OCI-LY7 (cell line): ENCODE results near the gene ATP2A2. TPM values are rescaled to one million over a fixed set of nuclear protein-coding genes. Genes with fewer than 3 reads are reported as not detected.

Experiments used
- BruUV-seq: library from RNA; stranded (reverse); fragments of 400-500 nt; replicated peaks from 2 replicates; lab custom pipeline; 2021; lab: Mats Ljungman, UMichigan
- CTCF ChIA-PET: fragments of 300-600 bp; sonication (Branson Sonifier 250); formaldehyde crosslinking; loops from one replicate; lab custom pipeline; 2022; ENCODE audit warnings: antibody characterized with exemption; ENCODE audit not compliant: unreplicated experiment; lab: Charles Lee
- POLR2A ChIA-PET: fragments of 300-600 bp; sonication (Branson Sonifier 250); formaldehyde crosslinking; loops from one replicate; lab custom pipeline; 2022; ENCODE audit warnings: antibody characterized with exemption; lab: Charles Lee
- DNase-seq: peaks from one replicate; pipeline ENCODE4 v3.0.0-alpha.2; 2015; ENCODE audit warnings: low spot score
- H2AFZ ChIP-seq: fragments of 200-600 bp; sonication (generic), shearing (Covaris generic); 2 replicates; pipeline ENCODE4 v1.6.1; 2014; ENCODE audit warnings: mild to moderate bottlenecking, antibody characterized with exemption, low read length, moderate library complexity
- H3K27ac ChIP-seq: fragments of 200-600 bp; sonication (generic); 2 replicates; pipeline ENCODE4 v1.5.1; 2014; ENCODE audit warnings: mixed run types, low read depth, mild to moderate bottlenecking, moderate library complexity, low read length, inconsistent platforms; ENCODE audit not compliant: poor library complexity, severe bottlenecking
- H3K36me3 ChIP-seq: fragments of 200-600 bp; sonication (generic); 2 replicates; pipeline ENCODE4 v1.6.1; 2014; ENCODE audit warnings: mild to moderate bottlenecking, antibody characterized with exemption, low read length, moderate library complexity, mixed read lengths; ENCODE audit not compliant: insufficient read depth
- H3K4me1 ChIP-seq: fragments of 200-600 bp; sonication (generic); 2 replicates; pipeline ENCODE4 v1.5.1; 2014; ENCODE audit warnings: mild to moderate bottlenecking, low read length; ENCODE audit not compliant: insufficient read depth, poor library complexity, severe bottlenecking
- H3K4me2 ChIP-seq: fragments of 200-600 bp; sonication (generic); 2 replicates; pipeline ENCODE4 v1.6.1; 2014; ENCODE audit warnings: mild to moderate bottlenecking, low read length
- H3K4me3 ChIP-seq: fragments of 200-600 bp; sonication (generic); 2 replicates; pipeline ENCODE4 v1.5.1; 2014; ENCODE audit warnings: mild to moderate bottlenecking, low read depth, low read length; ENCODE audit not compliant: poor library complexity, severe bottlenecking
- H3K79me2 ChIP-seq: fragments of 200-600 bp; sonication (generic); 2 replicates; pipeline ENCODE4 v1.6.1; 2016; ENCODE audit warnings: low read depth, mild to moderate bottlenecking, low read length, moderate library complexity, mixed read lengths; ENCODE audit not compliant: insufficient read depth
- H3K9me2 ChIP-seq: fragments of 200-600 bp; sonication (generic); 2 replicates; pipeline ENCODE4 v1.6.1; 2016; ENCODE audit warnings: mild to moderate bottlenecking, low read length, mixed read lengths; ENCODE audit not compliant: insufficient read depth
- H3K9me3 ChIP-seq: fragments of 200-600 bp; sonication (generic); 2 replicates; pipeline ENCODE4 v1.6.1; 2014; ENCODE audit warnings: mild to moderate bottlenecking, mixed run types, low read length, mixed read lengths
- H4K20me1 ChIP-seq: fragments of 200-600 bp; sonication (generic); 2 replicates; pipeline ENCODE4 v1.6.1; 2014; ENCODE audit warnings: mild to moderate bottlenecking, antibody characterized with exemption, low read length, moderate library complexity, mixed read lengths; ENCODE audit not compliant: insufficient read depth
- EZH2phosphoT487 ChIP-seq: fragments of 200-600 bp; sonication (generic); IDR thresholded peaks from 2 replicates; pipeline ENCODE4 v1.6.1; 2018; ENCODE audit warnings: low read depth, borderline replicate concordance, mild to moderate bottlenecking, mixed run types, antibody characterized with exemption, low read length, moderate library complexity, mixed read lengths
- intact Hi-C: fragments of 100-400 bp; cut with micrococcal nuclease; formaldehyde crosslinking; loops from one replicate; pipeline ENCODE4 v1.10.0; 2022; ENCODE audit not compliant: unreplicated experiment
- total RNA-seq, 2 experiments: library from RNA; depleted of rRNA in 1 of 2; stranded (reverse); fragments of >200 nt in 1 of 2; shearing (Covaris generic) in 1 of 2; gene quantifications; 2 replicates each; pipeline ENCODE4 v1.2.3, GENCODE V29; 2014 to 2022
- TF ChIP-seq, protein P1 (sequence below): fragments of 200-600 bp; sonication (generic); conservative IDR thresholded peaks from 2 replicates; pipeline ENCODE4 v1.5.1; 2014; ENCODE audit warnings: mild to moderate bottlenecking, antibody characterized with exemption, low read length, moderate library complexity, mixed read lengths

ATP2A2 gene
- total RNA-seq, 2 experiments from 2014 or later = 93.5 to 178 TPM

DNA sequence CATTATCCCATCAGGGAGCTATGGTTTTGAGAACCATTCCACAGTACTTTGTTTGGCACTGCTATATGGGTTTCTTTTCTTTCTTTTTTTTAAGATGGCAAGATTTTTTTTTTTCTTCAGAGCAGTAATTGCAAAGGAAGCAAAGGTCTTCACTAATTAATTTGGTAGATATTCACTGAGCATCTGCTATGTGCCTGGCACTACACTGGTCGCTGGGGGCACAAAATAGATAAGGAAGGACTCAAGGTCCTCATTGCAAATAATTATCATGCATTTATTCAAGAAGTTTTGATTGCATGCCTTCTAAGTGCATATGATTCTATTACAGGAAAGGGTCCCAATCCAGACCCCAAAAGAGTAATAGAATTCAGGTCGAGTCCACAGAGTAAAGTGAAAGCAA is 10.0 kb upstream of the ATP2A2 start:
- intact Hi-C loops = no loop called here
- CTCF ChIA-PET = no interaction called here
- POLR2A ChIA-PET = interaction anchor here (0.7 to 1.4 kb wide), 2 partner anchors 9 to 25 kb away, joined by 3 to 12 read pairs; no protein-coding TSS in a partner anchor

DNA sequence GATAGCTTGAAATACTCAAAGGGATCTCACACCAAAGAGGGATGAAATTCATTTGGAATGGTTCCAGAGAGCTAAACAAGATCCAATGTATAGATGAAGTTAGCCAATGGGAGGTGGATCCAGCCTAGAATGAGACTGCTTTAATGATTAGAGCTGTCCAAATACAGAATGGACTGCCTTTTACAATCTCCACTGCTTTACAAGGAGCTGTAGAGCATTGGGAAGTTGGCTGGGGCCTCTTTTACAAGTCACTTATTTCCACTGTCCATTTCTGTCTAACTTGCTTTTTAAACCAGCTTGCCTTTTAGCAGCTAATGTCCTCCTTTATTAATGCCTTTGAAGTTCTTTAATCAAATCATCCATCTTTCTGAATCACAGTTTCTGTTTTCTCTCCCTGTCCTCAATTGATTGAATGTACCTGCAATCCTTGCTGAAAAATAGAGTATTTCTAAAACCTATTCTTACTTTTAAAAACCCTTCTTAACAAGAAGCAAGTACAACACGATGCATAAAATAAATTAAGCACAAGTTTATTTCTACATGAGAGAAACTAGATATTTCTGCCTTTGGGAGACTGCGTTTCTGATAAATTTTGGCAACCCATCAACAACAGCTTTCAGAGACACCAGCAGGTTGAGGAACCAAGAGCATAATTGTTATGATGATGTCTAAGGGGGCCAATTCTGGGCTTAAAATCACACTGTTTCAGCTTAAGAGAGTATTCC is 3.4 kb upstream of the ATP2A2 start:
- Histone ChIP-seq H3K4me1 (peaks cover 15% of the 10 kb centered on the region), H3K9me3 (no peaks in the 10 kb centered on the region), H2AFZ (no peak overlapping the region), H3K36me3 (peaks cover 10% of the 10 kb centered on the region), H3K4me2 (no peak overlapping the region), H3K79me2 (peaks cover 12% of the 10 kb centered on the region), H4K20me1 (peaks cover 5% of the 10 kb centered on the region; the same call in 1 of the 2 replicates), H3K9me2 (no peaks in the 10 kb centered on the region), H3K4me3 (no peak overlapping the region), H3K27ac (no peak overlapping the region)
- no peak for DNase-seq
- BruUV-seq = no TSS peak
- TF ChIP-seq, protein P1, sequence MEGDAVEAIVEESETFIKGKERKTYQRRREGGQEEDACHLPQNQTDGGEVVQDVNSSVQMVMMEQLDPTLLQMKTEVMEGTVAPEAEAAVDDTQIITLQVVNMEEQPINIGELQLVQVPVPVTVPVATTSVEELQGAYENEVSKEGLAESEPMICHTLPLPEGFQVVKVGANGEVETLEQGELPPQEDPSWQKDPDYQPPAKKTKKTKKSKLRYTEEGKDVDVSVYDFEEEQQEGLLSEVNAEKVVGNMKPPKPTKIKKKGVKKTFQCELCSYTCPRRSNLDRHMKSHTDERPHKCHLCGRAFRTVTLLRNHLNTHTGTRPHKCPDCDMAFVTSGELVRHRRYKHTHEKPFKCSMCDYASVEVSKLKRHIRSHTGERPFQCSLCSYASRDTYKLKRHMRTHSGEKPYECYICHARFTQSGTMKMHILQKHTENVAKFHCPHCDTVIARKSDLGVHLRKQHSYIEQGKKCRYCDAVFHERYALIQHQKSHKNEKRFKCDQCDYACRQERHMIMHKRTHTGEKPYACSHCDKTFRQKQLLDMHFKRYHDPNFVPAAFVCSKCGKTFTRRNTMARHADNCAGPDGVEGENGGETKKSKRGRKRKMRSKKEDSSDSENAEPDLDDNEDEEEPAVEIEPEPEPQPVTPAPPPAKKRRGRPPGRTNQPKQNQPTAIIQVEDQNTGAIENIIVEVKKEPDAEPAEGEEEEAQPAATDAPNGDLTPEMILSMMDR = no peak
- TF ChIP-seq EZH2phosphoT487 = no peak
- intact Hi-C loops = no loop called here
- POLR2A ChIA-PET = interaction anchor here (0.6 to 1.5 kb wide), 5 partner anchors 10 to 237 kb away, joined by 3 to 6 read pairs (median 3); no protein-coding TSS in a partner anchor
- CTCF ChIA-PET = no interaction called here

More for the DNA sequence above, 10.0 kb upstream of the ATP2A2 start:
- Histone ChIP-seq H3K9me2 (no peaks in the 10 kb centered on the region), H3K9me3 (no peaks in the 10 kb centered on the region), H4K20me1 (no peaks in the 10 kb centered on the region), H3K27ac (no peak overlapping the region), H3K4me3 (no peak overlapping the region), H2AFZ (no peak overlapping the region), H3K4me1 (no peaks in the 10 kb centered on the region), H3K79me2 (no peaks in the 10 kb centered on the region), H3K36me3 (no peaks in the 10 kb centered on the region), H3K4me2 (no peak overlapping the region)
- DNase-seq = no peak
- no TSS peak for BruUV-seq
- TF ChIP-seq, protein P1 = no peak
- no peak for TF ChIP-seq EZH2phosphoT487

DNA sequence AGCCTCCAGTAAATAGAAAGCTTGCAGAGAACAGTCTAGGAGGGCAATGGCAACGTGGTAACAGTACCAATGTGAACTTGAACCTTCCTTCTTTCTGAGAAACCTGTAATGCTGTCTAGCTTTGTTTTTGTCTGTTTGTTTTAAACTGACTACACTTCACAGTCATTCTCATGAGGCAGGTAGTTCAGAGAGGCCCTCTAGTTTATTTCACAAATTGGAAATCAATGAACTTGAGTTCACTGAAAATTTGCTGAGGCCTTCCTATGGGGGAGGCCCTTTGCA is 2.9 kb upstream of the ATP2A2 start:
- DNase-seq = no peak
- Histone ChIP-seq H4K20me1 (peaks cover 10% of the 10 kb centered on the region), H2AFZ (no peak overlapping the region), H3K4me1 (peaks cover 20% of the 10 kb centered on the region), H3K79me2 (peaks cover 17% of the 10 kb centered on the region), H3K9me2 (no peaks in the 10 kb centered on the region), H3K27ac (no peak overlapping the region), H3K4me3 (no peak overlapping the region), H3K4me2 (no peak overlapping the region), H3K36me3 (peaks cover 15% of the 10 kb centered on the region), H3K9me3 (no peaks in the 10 kb centered on the region)
- TF ChIP-seq, protein P1 = no peak
- no peak for TF ChIP-seq EZH2phosphoT487
- intact Hi-C loops = no loop called here
- CTCF ChIA-PET = no interaction called here
- BruUV-seq = no TSS peak
- POLR2A ChIA-PET = interaction anchor here (0.6 to 1.5 kb wide), 5 partner anchors 9 to 237 kb away, joined by 3 to 6 read pairs (median 3); no protein-coding TSS in a partner anchor
